A549 (cell line): ENCODE measurements around the gene DDX60. TPM values are rescaled to one million over a fixed set of nuclear protein-coding genes. Genes with fewer than 3 reads are reported as not detected.
"Not testable (repeated sequence)": the region's sequence is repeated elsewhere in the genome, so short reads cannot be mapped to it uniquely, and the experiment has no call there.

Experiments
- ATAC-seq, 2 experiments: fragments of 200-7000 bp in 1 of 2; fragments of >200 bp in 1 of 2; cut with Nextera tagmentation in 1 of 2; cut with Tn5 transposase in 1 of 2; 3 replicates each; pipeline versions ENCODE4 v1.8.0 to v1.9.1; 2018 to 2020; ENCODE audit warnings: mild to moderate bottlenecking in 1 of 2, moderate library complexity in 1 of 2
- CTCF ChIA-PET: fragments of 300-600 bp; sonication (Branson Sonifier 250); formaldehyde crosslinking; extraction: SDS; loops from one replicate; lab custom pipeline; 2021; ENCODE audit warnings: antibody characterized with exemption, inconsistent platforms; lab: Yijun Ruan, JAX
- POLR2A ChIA-PET: fragments of 350-600 bp; formaldehyde crosslinking; extraction: SDS; loops from one replicate; lab custom pipeline; 2021; ENCODE audit warnings: antibody characterized with exemption, inconsistent platforms; lab: Yijun Ruan, JAX
- DNase-seq, 2 experiments: peaks; one replicate each; pipeline versions ENCODE4 v3.0.0 to v3.0.0-alpha.2; 2011 to 2016; ENCODE audit warnings: low read depth in 1 of 2, low spot score in 1 of 2
- FAIRE-seq: peaks from 2 replicates; lab custom pipeline; 2011; peaks lifted over from hg19 to GRCh38; lab: Jason Lieb, UNC
- H3K27ac ChIP-seq, 2 experiments: fragments of >200 bp; sonication (Bioruptor Twin); formaldehyde crosslinking; 3 replicates each; pipeline ENCODE4 v1.5.1; 2016 to 2017
- H3K4me1 ChIP-seq: fragments of >200 bp; sonication (Bioruptor Twin); formaldehyde crosslinking; 3 replicates; pipeline ENCODE4 v1.6.1; 2016
- H3K4me2 ChIP-seq: fragments of >200 bp; sonication (Bioruptor Twin); formaldehyde crosslinking; 3 replicates; pipeline ENCODE4 v1.6.1; 2016
- H3K4me3 ChIP-seq: fragments of >200 bp; sonication (Bioruptor Twin); formaldehyde crosslinking; 3 replicates; pipeline ENCODE4 v1.5.1; 2016
- H3K9me3 ChIP-seq: fragments of >200 bp; sonication (Bioruptor Twin); formaldehyde crosslinking; 3 replicates; pipeline ENCODE4 v1.6.1; 2016
- CBX2 ChIP-seq: fragments of 200-600 bp; sonication (generic); IDR thresholded peaks from 2 replicates; pipeline ENCODE4 v1.6.1; 2016; ENCODE audit warnings: low read depth, mild to moderate bottlenecking, borderline replicate concordance
- CEBPB ChIP-seq, 2 experiments: fragments of >200 bp in 1 of 2; sonication (Bioruptor Twin) in 1 of 2; formaldehyde crosslinking in 1 of 2; IDR thresholded peaks; 2 replicates each; pipeline ENCODE4 v1.6.1; 2012 to 2016
- CHD2 ChIP-seq: fragments of 150-350 bp; IDR thresholded peaks from 2 replicates; pipeline ENCODE4 v1.6.1; 2014; ENCODE audit warnings: low read length; ENCODE audit not compliant: partially characterized antibody
- CHD4 ChIP-seq: fragments of 200-600 bp; sonication (generic); IDR thresholded peaks from 2 replicates; pipeline ENCODE4 v1.6.1; 2016; ENCODE audit warnings: antibody characterized with exemption, mild to moderate bottlenecking, borderline replicate concordance
- EP300 ChIP-seq, 2 experiments: fragments of >200 bp; sonication (Bioruptor Twin); formaldehyde crosslinking; IDR thresholded peaks; 2 replicates in 1 of 2; 3 replicates in 1 of 2; pipeline ENCODE4 v1.6.1; 2016 to 2017
- FOSB ChIP-seq: fragments of 250-450 bp; sonication (Bioruptor Pico); IDR thresholded peaks from 2 replicates; pipeline ENCODE4 v1.5.0; 2020; ENCODE audit warnings: mild to moderate bottlenecking, moderate library complexity
- FOXS1 ChIP-seq: fragments of 250-450 bp; sonication (Bioruptor Pico); IDR thresholded peaks from 2 replicates; pipeline ENCODE4 v1.5.0; 2020; ENCODE audit warnings: mild to moderate bottlenecking, moderate library complexity
- GATA3 ChIP-seq: IDR thresholded peaks from 2 replicates; pipeline ENCODE4 v1.6.1; 2012; ENCODE audit warnings: borderline replicate concordance
- HDAC2 ChIP-seq: fragments of 200-600 bp; sonication (generic); IDR thresholded peaks from 2 replicates; pipeline ENCODE4 v1.6.1; 2016
- HEYL ChIP-seq: fragments of 250-450 bp; sonication (Bioruptor Pico); IDR thresholded peaks from 2 replicates; pipeline ENCODE4 v1.8.0; 2021; ENCODE audit warnings: mild to moderate bottlenecking, moderate library complexity
- HOXB13 ChIP-seq: fragments of 250-450 bp; sonication (Bioruptor Pico); IDR thresholded peaks from 2 replicates; pipeline ENCODE4 v1.5.0; 2020; ENCODE audit warnings: low read depth, mild to moderate bottlenecking, moderate library complexity
- JUN ChIP-seq, 2 experiments: fragments of >200 bp; sonication (Bioruptor Twin); formaldehyde crosslinking; IDR thresholded peaks; 2 replicates in 1 of 2; 3 replicates in 1 of 2; pipeline ENCODE4 v1.6.1; 2016 to 2017
- JUNB ChIP-seq: fragments of >200 bp; sonication (Bioruptor Twin); formaldehyde crosslinking; IDR thresholded peaks from 2 replicates; pipeline ENCODE4 v1.6.1; 2016
- KDM1A ChIP-seq: fragments of 200-600 bp; sonication (generic); IDR thresholded peaks from 2 replicates; pipeline ENCODE4 v1.6.1; 2016; ENCODE audit warnings: low read depth, mild to moderate bottlenecking
- KDM5A ChIP-seq: fragments of 200-600 bp; sonication (generic); IDR thresholded peaks from 2 replicates; pipeline ENCODE4 v1.6.1; 2016; ENCODE audit warnings: antibody characterized with exemption, mild to moderate bottlenecking
- MAFK ChIP-seq: fragments of 450-650 bp; IDR thresholded peaks from 2 replicates; pipeline ENCODE4 v1.6.1; 2014; ENCODE audit not compliant: partially characterized antibody
- MAZ ChIP-seq: fragments of 150-350 bp; IDR thresholded peaks from 2 replicates; pipeline ENCODE4 v1.6.1; 2014; ENCODE audit warnings: antibody characterized with exemption, low read depth, low read length, borderline replicate concordance
- MYC ChIP-seq: IDR thresholded peaks from 2 replicates; pipeline ENCODE4 v1.6.1; 2012; ENCODE audit warnings: mild to moderate bottlenecking, inconsistent platforms, low read length, improper control_type of control experiment, borderline replicate concordance
- NR3C1 ChIP-seq: fragments of >200 bp; sonication (Bioruptor Twin); formaldehyde crosslinking; IDR thresholded peaks from 3 replicates; pipeline ENCODE4 v1.6.1; 2017
- PHF8 ChIP-seq: fragments of 200-600 bp; sonication (generic); IDR thresholded peaks from 2 replicates; pipeline ENCODE4 v1.6.1; 2016; ENCODE audit warnings: low read depth, mild to moderate bottlenecking, antibody characterized with exemption, moderate library complexity, borderline replicate concordance
- POLR2AphosphoS2 ChIP-seq: conservative IDR thresholded peaks from 2 replicates; pipeline ENCODE4 v1.6.1; 2012; ENCODE audit warnings: low read length, improper control_type of control experiment, inconsistent platforms
- RFX5 ChIP-seq: fragments of 450-650 bp; IDR thresholded peaks from 2 replicates; pipeline ENCODE4 v1.7.1; 2014; ENCODE audit warnings: antibody characterized with exemption, mild to moderate bottlenecking, moderate library complexity
- RNF2 ChIP-seq: fragments of 200-600 bp; sonication (generic); IDR thresholded peaks from 2 replicates; pipeline ENCODE4 v1.6.1; 2016; ENCODE audit warnings: low read depth, mild to moderate bottlenecking, antibody characterized with exemption, moderate library complexity, borderline replicate concordance
- SMC3 ChIP-seq: fragments of >200 bp; sonication (Bioruptor Twin); formaldehyde crosslinking; IDR thresholded peaks from 3 replicates; pipeline ENCODE4 v1.6.1; 2018; ENCODE audit warnings: inconsistent platforms
- TFCP2L1 ChIP-seq: fragments of 250-450 bp; sonication (Bioruptor Pico); IDR thresholded peaks from 2 replicates; pipeline ENCODE4 v1.5.0; 2021; ENCODE audit warnings: mild to moderate bottlenecking
- TP53 ChIP-seq: fragments of 250-450 bp; sonication (Bioruptor Pico); IDR thresholded peaks from 2 replicates; pipeline ENCODE4 v1.5.0; 2021; ENCODE audit warnings: mild to moderate bottlenecking, moderate library complexity
- ZC3H11A ChIP-seq: fragments of 450-650 bp; IDR thresholded peaks from 2 replicates; pipeline ENCODE4 v1.6.1; 2014; ENCODE audit warnings: antibody characterized with exemption, mild to moderate bottlenecking
- ZSCAN20 ChIP-seq: fragments of 250-450 bp; sonication (Bioruptor Pico); IDR thresholded peaks from 2 replicates; pipeline ENCODE4 v1.8.0; 2022; ENCODE audit warnings: mild to moderate bottlenecking, moderate library complexity
- WGBS: methylation state at CpG from one replicate; pipeline ENCODE4 v1.1.6; 2017; ENCODE audit errors: missing lambda C conversion rate; 5-methylcytosine and 5-hydroxymethylcytosine counted together
- polyA plus RNA-seq, 4 experiments: library from polyadenylated mRNA; depleted of rRNA in 3 of 4; stranded (reverse); fragments of >200 nt; fragmentation: RNase III in 1 of 4; extraction: RNeasy Plus Mini Kit Qiagen cat#74134 plus additional on column Dnase treatment in 1 of 4; gene quantifications; 2 replicates in 3 of 4; 3 replicates in 1 of 4; pipeline ENCODE4 v1.2.3, GENCODE V29; 2011 to 2017
- TF ChIP-seq, protein P1 (sequence below): fragments of 450-650 bp; IDR thresholded peaks from 2 replicates; pipeline ENCODE4 v1.6.1; 2014; ENCODE audit warnings: antibody characterized with exemption

DDX60 gene
- polyA plus RNA-seq, 2 of the 4 experiments (the other 2 are of a cell fraction): 1.6 to 4.4 TPM

GRCh38 chr4:168291242-168291641, 27.3 kb downstream of the DDX60 start:
- no peak overlapping the region for H3K4me2 ChIP-seq
- no peak overlapping the region for H3K4me3 ChIP-seq
- ATAC-seq (no peak), DNase-seq (no peak), FAIRE-seq (no peak)
- no peak for TF ChIP-seq KDM5A
- TF ChIP-seq CHD2: no peak
- no peak for TF ChIP-seq RFX5
- TF ChIP-seq TFCP2L1 (CRISPR knock-in tag): no peak
- no peak for TF ChIP-seq TP53 (CRISPR knock-in tag)
- TF ChIP-seq JUN (IDR thresholded peaks at IDR 0.05): no peak
- TF ChIP-seq ZC3H11A: no peak
- no peak for TF ChIP-seq NR3C1
- no peak for TF ChIP-seq JUNB
- no peak for TF ChIP-seq CHD4
- TF ChIP-seq MYC: no peak
- TF ChIP-seq MAZ: no peak
- TF ChIP-seq PHF8: no peak
- no peak for TF ChIP-seq CBX2
- CTCF ChIA-PET: no interaction called here
- POLR2A ChIA-PET: no interaction called here
- WGBS: 98% methylated on average over 1 of the region's 1 CpG
- H3K9me3 ChIP-seq: no peaks in the 10 kb centered on the region
- H3K27ac ChIP-seq: no peak overlapping the region
- no peaks in the 10 kb centered on the region for H3K4me1 ChIP-seq

- H3K9me3 ChIP-seq, H3K4me1 ChIP-seq, H3K27ac ChIP-seq, H3K4me3 ChIP-seq, H3K4me2 ChIP-seq, ATAC-seq, CTCF ChIA-PET, FAIRE-seq, POLR2A ChIA-PET, DNase-seq: not testable (repeated sequence)
- 81% methylated on average over 1 of the region's 1 CpG for WGBS
Measured at GRCh38 chr4:168285850-168286249, 32.7 kb downstream of the DDX60 start.

- ChIA-PET POLR2A (no interaction called here), CTCF (no interaction called here)
- DNase-seq (no peak), FAIRE-seq (no peak), ATAC-seq (no peak)
- no peak overlapping the region for H3K4me3 ChIP-seq
- H3K4me1 ChIP-seq: no peaks in the 10 kb centered on the region
- H3K9me3 ChIP-seq: no peaks in the 10 kb centered on the region
- TF ChIP-seq ZSCAN20 (CRISPR knock-in tag): no peak
- H3K4me2 ChIP-seq: no peak overlapping the region
- WGBS: 49% methylated on average over 2 of the region's 2 CpGs
- H3K27ac ChIP-seq: no peak overlapping the region
Measured at GRCh38 chr4:168279556-168279955, 39.0 kb downstream of the DDX60 start.

DNA sequence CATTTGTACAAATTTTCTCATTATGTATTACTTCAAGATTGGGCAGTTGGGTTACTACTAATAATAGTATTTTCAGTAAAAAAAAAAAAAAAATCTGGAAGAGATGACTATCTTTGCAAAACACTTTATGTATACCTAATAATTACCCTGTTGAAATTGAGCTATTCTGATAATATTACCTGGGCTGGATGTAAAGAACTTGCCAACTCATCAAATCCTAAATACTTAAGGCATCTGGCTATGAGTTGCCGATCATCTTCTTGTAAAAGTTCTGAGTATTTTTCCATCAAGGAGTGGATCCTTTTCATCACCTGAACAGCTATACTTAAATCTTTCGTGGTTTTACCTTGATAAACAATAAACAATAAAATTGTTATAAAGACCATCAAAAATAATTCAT, 42.7 kb downstream of the DDX60 start:
- H3K4me1 ChIP-seq: no peaks in the 10 kb centered on the region
- H3K4me3 ChIP-seq: no peak overlapping the region
- no peak overlapping the region for H3K27ac ChIP-seq
- DNase-seq (no peak), FAIRE-seq (no peak), ATAC-seq (no peak)
- POLR2A ChIA-PET: no interaction called here
- no peaks in the 10 kb centered on the region for H3K9me3 ChIP-seq
- peak; percentile 66 for TF ChIP-seq MAFK
- TF ChIP-seq FOSB (CRISPR knock-in tag): no peak
- TF ChIP-seq, all 56 proteins: peak for 1
- CTCF ChIA-PET: no interaction called here
- 73% methylated on average over 2 of the region's 2 CpGs for WGBS
- H3K4me2 ChIP-seq: no peak overlapping the region

GRCh38 chr4:168274871-168275270, 43.7 kb downstream of the DDX60 start:
- CTCF ChIA-PET: no interaction called here

More at GRCh38 chr4:168274871-168275270, 43.7 kb downstream of the DDX60 start:
- ATAC-seq (no peak), DNase-seq (no peak), FAIRE-seq (no peak)
- H3K9me3 ChIP-seq: no peaks in the 10 kb centered on the region
- POLR2A ChIA-PET: no interaction called here
- no peak for TF ChIP-seq EP300 (IDR thresholded peaks at IDR 0.05)
- TF ChIP-seq CEBPB (IDR thresholded peaks at IDR 0.05): no peak
- TF ChIP-seq TFCP2L1 (CRISPR knock-in tag): no peak
- TF ChIP-seq HEYL (CRISPR knock-in tag): no peak
- no peak for TF ChIP-seq TP53 (CRISPR knock-in tag)
- TF ChIP-seq SMC3: no peak
- no peak for TF ChIP-seq RNF2
- no peak for TF ChIP-seq ZSCAN20 (CRISPR knock-in tag)
- TF ChIP-seq POLR2AphosphoS2: no peak
- TF ChIP-seq RFX5: no peak
- TF ChIP-seq, protein P1, sequence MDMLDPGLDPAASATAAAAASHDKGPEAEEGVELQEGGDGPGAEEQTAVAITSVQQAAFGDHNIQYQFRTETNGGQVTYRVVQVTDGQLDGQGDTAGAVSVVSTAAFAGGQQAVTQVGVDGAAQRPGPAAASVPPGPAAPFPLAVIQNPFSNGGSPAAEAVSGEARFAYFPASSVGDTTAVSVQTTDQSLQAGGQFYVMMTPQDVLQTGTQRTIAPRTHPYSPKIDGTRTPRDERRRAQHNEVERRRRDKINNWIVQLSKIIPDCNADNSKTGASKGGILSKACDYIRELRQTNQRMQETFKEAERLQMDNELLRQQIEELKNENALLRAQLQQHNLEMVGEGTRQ: no peak
- no peak for TF ChIP-seq FOXS1 (CRISPR knock-in tag)
- no peak for TF ChIP-seq HOXB13 (CRISPR knock-in tag)
- TF ChIP-seq NR3C1: no peak
- no peak for TF ChIP-seq CHD4
- TF ChIP-seq HDAC2: no peak
- TF ChIP-seq KDM1A: no peak
- TF ChIP-seq GATA3: no peak
- TF ChIP-seq, all 56 proteins: peak for 0
- no peak overlapping the region for H3K4me3 ChIP-seq
- H3K4me2 ChIP-seq: no peak overlapping the region
- H3K27ac ChIP-seq: no peak overlapping the region
- H3K4me1 ChIP-seq: no peaks in the 10 kb centered on the region
- WGBS: 79% methylated on average over 1 of the region's 1 CpG
